Activated CD8-positive, alpha-beta memory T cell treated with anti-CD3 and anti-CD28 coated beads, Interleukin-2, amount 50 U/mL, for 4 hours (primary cell): ENCODE results near the gene TANGO2.

ENCODE experiments used
- DNase-seq: peaks from one replicate; pipeline ENCODE4 v3.0.0-alpha.2; 2020

TANGO2 gene

GRCh38 chr22:20089977-20090729, 69.2 kb downstream of the TANGO2 start:
- DNase-seq, result no peak

DNA sequence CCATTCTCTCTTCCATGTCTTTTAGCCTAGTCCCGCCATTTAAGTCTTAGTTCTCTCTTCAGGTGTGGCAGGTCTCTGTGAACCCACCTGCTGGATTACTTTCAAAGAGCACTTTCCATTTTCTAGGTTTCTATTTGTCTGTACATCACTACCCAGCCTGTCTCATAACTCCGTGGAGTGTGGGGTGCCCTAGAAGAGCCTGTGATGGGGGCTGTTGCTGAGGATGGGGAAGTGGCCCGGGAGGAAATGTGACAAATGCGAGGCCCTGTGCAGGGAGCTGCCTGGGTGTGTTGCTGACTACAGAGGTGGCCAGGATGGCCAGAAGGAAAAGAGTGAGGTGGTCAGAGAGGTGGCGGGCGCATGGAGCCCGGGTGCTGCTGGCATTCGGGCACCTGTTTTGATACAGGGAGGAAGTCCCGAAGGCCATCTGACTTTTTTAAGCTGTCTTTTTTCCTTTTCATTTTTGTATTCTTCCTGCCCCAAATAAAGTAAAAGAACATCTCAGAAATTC, 69.9 kb downstream of the TANGO2 start:
- DNase-seq, result no peak

DNA sequence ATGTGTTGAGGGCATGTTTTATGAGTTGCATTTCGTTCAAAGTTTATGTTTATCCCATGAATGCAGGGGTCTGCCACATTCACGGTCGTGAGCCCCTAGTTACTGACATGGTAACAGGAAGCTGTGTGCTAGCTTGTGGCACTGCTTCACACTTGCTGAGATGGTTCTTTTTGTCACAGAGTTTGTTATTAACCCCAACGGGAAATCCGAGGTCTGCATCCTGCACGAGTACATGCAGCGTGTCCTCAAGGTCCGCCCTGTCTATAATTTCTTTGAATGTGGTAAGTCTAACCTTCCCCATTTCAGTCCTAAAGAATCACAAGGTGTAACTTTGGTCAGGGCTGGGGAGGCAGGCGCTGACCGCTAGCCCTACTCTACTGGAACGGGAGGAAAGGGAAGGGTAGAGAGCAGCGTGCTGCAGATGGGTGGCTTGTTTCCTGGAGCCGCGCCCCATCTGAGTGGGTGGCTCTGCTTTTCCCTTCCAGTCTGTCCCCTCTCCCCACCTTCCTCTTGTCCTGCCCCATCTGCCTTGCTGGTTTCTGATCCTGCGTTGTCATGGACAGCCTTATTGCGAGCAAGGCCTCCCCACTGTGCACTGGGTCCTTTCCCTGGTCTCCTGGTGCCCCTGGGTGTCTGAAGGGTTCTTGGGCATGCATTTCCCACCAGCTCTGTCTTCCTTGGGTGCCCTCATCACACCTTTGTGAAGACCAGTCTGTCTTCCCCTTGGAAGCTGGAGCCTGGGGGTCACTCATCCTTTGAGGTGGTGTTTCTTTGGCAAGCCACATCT, 71.0 kb downstream of the TANGO2 start:
- DNase-seq, result no peak

DNA sequence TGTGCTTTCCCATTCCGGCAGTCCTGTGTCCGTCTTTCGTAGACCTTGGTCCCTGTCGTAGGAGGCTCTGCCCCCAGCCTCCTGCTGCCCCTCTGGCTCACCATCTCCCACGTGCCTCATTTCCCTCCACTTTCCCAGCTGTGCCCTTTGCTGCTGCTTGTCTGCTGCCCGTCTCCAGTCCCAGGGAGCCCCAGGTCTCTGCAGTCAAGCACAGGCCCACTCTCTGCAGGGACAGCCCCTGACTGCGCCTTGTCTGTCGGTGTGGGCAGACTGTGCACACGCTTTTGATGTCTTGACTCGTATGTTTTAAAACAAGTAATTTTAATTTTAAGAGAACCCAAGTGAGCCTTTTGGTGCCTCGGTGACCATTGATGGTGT, 71.6 kb downstream of the TANGO2 start:
- DNase-seq, result no peak

- DNase-seq, result no peak
These were observed 72.7 kb downstream of the TANGO2 start for GRCh38 chr22:20093418-20094196.

DNA sequence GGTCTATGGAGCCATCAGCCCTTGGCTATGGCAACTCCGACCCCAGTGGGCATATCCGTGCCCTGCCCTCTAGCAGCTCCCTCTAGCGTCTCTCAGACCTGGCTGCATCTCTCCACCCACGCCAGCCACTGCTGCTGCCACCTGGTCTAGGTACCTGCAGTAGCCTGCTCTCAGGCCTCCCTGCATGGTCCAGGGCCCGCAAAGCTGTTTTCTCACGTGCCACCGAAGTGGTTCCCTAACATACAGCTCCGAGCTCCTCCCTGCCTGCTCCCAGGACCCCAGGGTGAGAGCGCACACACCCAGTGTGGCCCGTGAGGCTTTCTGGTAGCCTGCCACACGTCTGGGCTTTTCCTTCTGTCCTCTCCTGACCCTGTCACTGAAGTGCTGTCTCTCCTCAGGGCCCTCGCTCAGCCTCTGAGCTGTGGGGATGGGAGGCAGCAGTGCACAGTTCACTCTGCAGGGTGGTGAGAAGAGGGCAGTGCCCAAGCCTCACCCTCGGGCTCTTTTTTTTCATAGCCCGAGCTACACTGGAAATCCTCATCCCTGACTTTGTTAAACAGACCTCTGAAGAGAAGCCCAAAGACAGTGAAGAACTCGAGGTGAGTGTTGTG, 73.4 kb downstream of the TANGO2 start:
- DNase-seq, result no peak

DNA sequence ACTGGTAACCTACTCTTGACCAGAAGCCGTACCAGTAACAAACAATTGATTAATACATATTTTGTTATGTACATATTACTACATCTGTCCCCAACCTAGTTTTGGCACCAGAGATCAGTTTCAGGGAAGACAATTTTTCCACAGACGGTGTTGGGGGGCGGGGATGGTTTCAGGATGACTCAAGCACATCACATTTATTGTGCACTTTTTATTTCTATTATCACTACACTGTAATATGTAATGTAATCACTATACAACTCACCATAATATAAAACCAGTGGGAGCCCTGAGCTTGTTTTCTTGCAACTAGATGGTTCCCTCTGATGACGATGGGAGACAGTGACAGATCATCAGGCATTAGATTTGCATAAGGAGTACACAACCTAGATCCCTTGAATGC, 74.6 kb downstream of the TANGO2 start:
- no peak for DNase-seq

DNA sequence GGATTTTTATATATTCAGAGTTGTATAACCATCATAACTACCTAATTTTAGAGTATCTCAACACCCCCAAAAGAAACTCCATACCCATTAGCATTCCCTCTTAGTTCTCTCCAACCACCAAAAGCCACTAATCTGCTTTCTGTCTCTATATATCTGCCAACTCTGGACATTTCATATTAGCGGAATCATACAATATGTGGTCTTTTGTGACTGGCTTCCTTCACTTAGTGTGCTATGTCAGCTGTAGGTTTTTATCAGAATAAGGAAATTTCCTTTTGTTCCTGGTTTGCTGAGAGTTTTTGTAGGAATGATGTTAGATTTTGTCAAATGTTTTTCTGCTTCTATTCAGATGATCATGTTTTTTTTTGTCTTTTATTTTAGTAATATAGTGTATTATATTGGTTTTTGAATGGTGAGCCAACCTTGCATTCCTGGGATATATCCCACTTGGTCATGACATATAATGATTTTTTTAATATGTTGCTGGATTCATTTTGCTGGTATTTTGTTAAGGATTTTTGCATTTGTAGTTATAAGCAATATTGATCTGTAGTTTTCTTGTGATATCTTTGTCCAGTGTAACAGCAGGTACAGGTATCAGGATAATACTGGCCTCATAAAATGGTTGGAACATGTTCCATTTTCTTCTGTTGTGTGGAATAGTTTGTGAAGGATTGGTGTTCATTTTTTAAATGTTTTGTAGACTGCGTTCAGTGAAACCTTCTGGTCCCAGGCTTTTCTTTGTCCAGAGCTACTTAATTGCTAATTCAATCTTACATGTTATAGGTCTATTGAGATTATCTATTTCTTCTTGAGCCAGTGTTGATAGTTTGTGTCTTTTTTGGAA, 75.9 kb downstream of the TANGO2 start:
- no peak for DNase-seq

GRCh38 chr22:20099099-20099711, 78.3 kb downstream of the TANGO2 start:
- DNase-seq, result no peak

GRCh38 chr22:20101638-20102037, 80.7 kb downstream of the TANGO2 start:
- DNase-seq, result no peak

DNA sequence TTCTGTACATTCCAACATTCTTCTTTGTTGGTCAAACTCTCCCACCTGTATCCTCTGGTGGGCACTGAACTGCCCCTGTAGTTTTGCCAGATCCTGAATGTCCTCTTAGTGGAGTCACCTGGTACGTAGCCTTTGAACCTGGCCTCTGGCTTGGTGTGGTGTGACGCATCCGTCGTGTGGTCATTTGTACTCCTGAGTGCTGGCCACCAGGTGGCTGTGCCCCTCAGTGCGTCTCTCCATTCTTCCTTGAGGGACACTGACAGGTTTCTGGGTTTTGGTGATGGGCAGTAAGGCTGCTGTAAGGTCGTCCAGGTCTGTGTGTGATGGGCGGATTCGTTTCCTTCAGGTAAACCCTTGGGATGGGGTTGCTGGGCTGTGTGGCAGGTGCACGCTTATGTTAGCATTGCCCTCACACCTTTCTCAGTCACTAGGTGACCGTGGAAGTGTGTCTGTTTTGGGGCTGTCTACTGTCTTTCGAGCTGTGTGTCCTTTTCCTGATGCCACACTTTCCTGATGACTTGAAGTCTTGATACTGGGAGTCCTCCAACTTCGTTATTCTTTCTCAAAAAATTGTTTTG, 81.4 kb downstream of the TANGO2 start:
- no peak for DNase-seq

DNA sequence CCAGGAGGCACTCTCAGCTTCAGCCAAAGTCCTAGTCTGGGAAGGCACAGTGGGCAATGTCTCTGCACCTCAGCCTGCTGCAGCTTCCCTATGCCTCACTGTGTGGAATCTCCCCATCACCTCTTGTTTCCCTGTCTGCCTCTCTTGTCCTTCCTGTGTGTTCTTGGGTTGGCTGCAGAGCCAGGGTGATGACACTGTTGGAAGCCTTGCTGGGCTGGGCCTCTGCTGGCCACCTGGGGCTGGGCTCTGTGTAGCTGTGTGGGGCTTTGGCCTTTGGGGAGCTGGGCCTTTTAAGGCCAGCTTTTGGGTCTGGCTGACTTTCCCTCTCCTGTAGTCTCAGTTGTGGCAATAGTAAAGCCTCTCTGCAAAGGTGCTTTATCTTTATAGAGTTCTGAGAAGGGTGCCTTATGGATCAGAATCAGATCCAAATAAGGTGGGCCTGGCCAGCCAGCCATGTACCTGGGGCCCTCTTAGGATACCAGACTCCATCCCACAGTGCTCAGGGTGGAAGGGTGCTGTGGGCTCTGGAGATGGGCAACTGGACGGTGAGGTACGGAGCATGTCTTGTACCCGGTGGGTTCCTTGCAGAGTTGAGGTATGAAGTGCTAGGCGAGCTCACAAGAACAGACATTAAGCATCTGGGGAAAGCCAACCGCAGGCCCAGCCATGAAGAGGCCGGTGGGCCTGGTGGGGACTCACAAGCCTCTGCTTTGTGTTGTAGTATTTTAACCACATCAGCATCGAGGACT, 84.7 kb downstream of the TANGO2 start:
- no peak for DNase-seq

DNA sequence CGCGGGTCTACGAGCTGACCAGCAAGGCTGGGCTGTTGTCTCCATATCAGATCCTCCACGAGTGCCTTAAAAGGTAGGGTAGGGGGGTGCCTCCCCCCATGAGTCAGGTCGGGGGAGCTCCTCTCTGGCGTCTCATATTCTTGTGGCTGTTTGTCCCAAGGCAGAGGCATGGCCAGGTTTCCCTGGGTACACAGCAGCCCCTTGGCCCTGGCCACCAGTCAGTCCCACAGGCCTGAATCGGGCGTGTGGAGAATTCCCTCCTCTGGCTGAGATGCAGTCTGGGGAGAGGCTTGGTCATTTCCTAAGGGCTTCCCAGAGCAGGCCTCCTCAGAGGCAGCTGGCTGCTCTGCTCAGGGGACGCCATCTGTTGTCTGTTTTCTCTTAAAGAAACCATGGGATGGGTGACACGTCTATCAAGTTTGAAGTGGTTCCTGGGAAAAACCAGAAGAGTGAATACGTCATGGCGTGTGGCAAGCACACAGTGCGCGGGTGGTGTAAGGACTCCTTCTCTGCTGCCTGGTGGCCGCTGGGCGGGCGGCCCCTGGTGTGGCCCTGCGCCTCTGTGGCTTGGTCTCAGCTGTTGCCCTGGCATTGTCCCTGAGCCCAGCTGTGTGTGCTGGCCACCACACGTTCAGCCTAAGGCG, 85.4 kb downstream of the TANGO2 start:
- no peak for DNase-seq

- no peak for DNase-seq
These were observed 85.9 kb downstream of the TANGO2 start for GRCh38 chr22:20106849-20107237.

GRCh38 chr22:20107471-20107901, 86.6 kb downstream of the TANGO2 start:
- DNase-seq, result no peak

DNA sequence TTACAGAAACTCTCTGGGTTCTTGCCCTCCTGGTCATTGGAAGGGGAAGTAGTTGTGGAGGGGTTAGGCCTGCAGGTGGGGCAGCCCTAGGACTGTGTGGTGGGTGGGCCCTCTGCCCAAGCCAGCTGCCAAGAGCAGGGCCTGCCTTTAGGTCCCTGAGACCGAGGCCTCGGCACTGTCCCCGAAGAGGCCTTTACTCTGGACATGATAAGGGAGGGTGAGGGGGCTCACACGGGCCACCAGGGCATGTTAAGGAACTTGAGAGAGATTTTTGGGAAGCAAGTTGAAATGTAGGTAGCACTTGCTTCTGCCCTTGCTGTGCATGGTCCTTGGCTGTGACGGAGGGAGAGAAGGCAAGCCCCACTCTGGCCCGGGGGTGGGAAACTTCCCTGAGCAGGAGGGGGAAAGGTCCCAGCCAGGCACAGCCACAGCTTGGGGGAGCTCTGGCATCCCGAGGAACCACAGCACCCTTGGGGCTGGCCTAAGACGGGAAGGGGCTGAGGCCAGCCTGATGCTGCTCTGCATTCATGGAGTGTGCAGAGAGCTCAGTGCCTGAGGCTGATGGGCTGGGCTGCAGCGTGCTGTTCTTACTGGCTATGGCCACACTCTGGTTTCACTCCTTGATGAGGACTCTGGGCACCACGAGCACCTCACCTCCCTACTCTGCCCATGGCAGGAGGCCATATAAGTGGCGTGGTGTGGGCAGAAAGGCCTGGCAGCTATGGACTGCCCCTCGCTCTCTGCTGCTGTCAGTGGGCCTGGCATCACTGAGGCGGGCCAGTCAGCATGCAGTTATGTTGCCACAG, 87.2 kb downstream of the TANGO2 start:
- DNase-seq, result no peak

GRCh38 chr22:20108757-20109230, 87.9 kb downstream of the TANGO2 start:
- DNase-seq, result no peak

- no peak for DNase-seq
These were observed 88.8 kb downstream of the TANGO2 start for GRCh38 chr22:20109411-20110358.
